BJ (cell line): ENCODE results near the gene CYSLTR2. TPM values are rescaled to one million over a fixed set of nuclear protein-coding genes. Genes with fewer than 3 reads are reported as not detected.

Experiments used
- CTCF ChIA-PET: fragments of 350-600 bp; formaldehyde crosslinking; extraction: SDS; loops from one replicate; lab custom pipeline; 2021; ENCODE audit warnings: antibody characterized with exemption, inconsistent platforms; lab: Yijun Ruan, JAX
- POLR2A ChIA-PET: fragments of 300-600 bp; sonication (Branson Sonifier 250); formaldehyde crosslinking; extraction: SDS; loops from one replicate; lab custom pipeline; 2021; ENCODE audit warnings: antibody characterized with exemption; lab: Charles Lee
- DNase-seq: peaks from one replicate; pipeline ENCODE4 v3.0.0-alpha.2; 2011; ENCODE audit warnings: low read depth
- H3K27me3 ChIP-seq: 2 replicates; pipeline ENCODE4 v1.6.0; 2011; ENCODE audit warnings: low read length; ENCODE audit not compliant: control insufficient read depth, insufficient read depth
- H3K36me3 ChIP-seq: 2 replicates; pipeline ENCODE4 v1.5.1; 2011; ENCODE audit warnings: low read length; ENCODE audit not compliant: control insufficient read depth, insufficient read depth
- H3K4me3 ChIP-seq: 2 replicates; pipeline ENCODE4 v1.5.1; 2011; ENCODE audit warnings: low read depth, mild to moderate bottlenecking, control low read depth, low read length
- CTCF ChIP-seq: IDR thresholded peaks from 2 replicates; pipeline ENCODE4 v1.5.1; 2011; ENCODE audit warnings: low read depth, mild to moderate bottlenecking, control low read depth, inconsistent platforms, low read length, moderate library complexity; ENCODE audit not compliant: insufficient read depth
- polyA plus RNA-seq: library from polyadenylated mRNA; depleted of rRNA; stranded (reverse); fragments of >200 nt; gene quantifications from 2 replicates; pipeline ENCODE4 v1.2.3, GENCODE V29; 2011

CYSLTR2 gene
- polyA plus RNA-seq, 1 experiment: not detected

GRCh38 chr13:48646791-48647190 is 6.9 kb upstream of the CYSLTR2 start:
- H3K4me3 ChIP-seq: no peak overlapping the region
- TF ChIP-seq CTCF: no peak
- CTCF ChIA-PET: interaction anchor here (0.9 kb wide), 1 partner anchor 122 kb away, joined by 3 read pairs; no protein-coding TSS in a partner anchor
- POLR2A ChIA-PET: no interaction called here
- no peaks in the 10 kb centered on the region for H3K36me3 ChIP-seq
- no peak for DNase-seq
- H3K27me3 ChIP-seq: peaks cover 5% of the 10 kb centered on the region

GRCh38 chr13:48647625-48648024 is 6.1 kb upstream of the CYSLTR2 start:
- ChIA-PET POLR2A (no interaction called here), CTCF (interaction anchor here (0.9 kb wide), 1 partner anchor 121 kb away, joined by 3 read pairs; no protein-coding TSS in a partner anchor)
- DNase-seq: no peak
- Histone ChIP-seq H3K27me3 (peaks cover 5% of the 10 kb centered on the region), H3K36me3 (no peaks in the 10 kb centered on the region), H3K4me3 (no peak overlapping the region)
- TF ChIP-seq CTCF: no peak; the same call in 1 of the 2 replicates

DNA sequence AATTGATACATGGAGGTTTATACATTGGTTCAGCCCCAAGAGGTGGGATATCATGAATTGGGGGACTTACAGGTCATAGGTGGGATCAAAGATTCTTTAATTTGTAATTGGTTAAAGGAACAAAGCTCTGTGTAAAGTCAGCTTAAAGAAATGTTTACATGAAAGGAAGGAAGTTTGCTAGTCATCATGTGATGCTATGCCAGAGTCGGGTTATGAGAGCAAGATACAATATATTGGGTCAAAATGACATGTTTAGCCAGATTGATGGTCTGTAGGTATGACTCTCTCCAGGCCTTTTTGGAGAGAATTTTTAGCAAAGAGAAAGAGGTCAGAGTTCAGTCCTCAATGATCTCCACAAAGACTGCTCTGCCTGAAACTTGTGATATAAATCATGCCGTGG is 5.3 kb upstream of the CYSLTR2 start:
- DNase-seq: no peak
- Histone ChIP-seq H3K4me3 (no peak overlapping the region), H3K36me3 (no peaks in the 10 kb centered on the region), H3K27me3 (peaks cover 5% of the 10 kb centered on the region)
- ChIA-PET POLR2A (no interaction called here), CTCF (no interaction called here)
- no peak for TF ChIP-seq CTCF

DNA sequence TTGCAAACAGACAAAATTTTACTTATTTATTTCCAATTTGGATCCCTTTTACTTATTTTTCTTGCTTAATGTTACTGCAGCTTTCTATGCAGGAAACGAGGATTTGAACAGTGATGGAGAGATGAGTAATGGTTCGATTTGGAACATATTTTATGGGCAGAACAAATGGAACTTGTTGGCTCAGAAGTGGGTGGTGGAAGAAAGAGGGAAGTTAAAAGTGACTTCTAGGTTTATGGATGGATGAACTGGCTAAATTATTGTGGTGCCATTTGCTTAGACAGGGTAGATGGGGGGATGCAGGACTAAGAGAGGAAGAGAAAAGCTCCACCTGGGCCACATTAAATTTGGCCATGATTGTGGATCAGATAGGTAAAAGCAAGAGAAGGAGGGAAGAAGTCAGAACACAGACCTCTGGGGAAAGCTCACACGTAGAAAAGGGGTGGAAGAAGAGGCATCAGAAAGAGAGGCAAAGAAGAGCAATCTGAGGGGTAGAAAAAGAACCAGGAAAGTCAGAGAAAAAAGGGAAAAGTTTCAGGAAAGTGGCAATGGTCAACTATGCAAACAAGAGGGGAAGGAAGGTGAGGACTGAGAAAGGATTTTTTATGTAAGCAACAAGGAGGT is 768 bp upstream of the CYSLTR2 start:
- POLR2A ChIA-PET: no interaction called here
- Histone ChIP-seq H3K4me3 (no peak overlapping the region), H3K36me3 (no peaks in the 10 kb centered on the region), H3K27me3 (peaks cover 2% of the 10 kb centered on the region)
- no peak for DNase-seq
- no peak for TF ChIP-seq CTCF
- CTCF ChIA-PET: interaction anchor here (0.6 to 1.1 kb wide), 2 partner anchors 35 to 1083 kb away, joined by 3 read pairs; no protein-coding TSS in a partner anchor

GRCh38 chr13:48654511-48654910 is 782 bp downstream of the CYSLTR2 start:
- ChIA-PET CTCF (no interaction called here), POLR2A (no interaction called here)
- Histone ChIP-seq H3K27me3 (peaks cover 2% of the 10 kb centered on the region), H3K36me3 (no peaks in the 10 kb centered on the region), H3K4me3 (no peak overlapping the region)
- no peak for TF ChIP-seq CTCF
- DNase-seq: no peak
